Breast epithelium (tissue), 4 donors: Measurements from ENCODE around the gene ZG16. TPM values are rescaled to one million over a fixed set of nuclear protein-coding genes. Genes with fewer than 3 reads are reported as not detected.

Experiments
- DNase-seq, 2 donors: peaks; one replicate each; pipeline ENCODE4 v3.0.0-alpha.2; 2019; ENCODE audit warnings: low spot score in 2 of 2
- H3K27ac ChIP-seq, 2 donors: fragments of 200-600 bp; sonication (generic) in 1 of 2; one replicate each; pipeline ENCODE4 v1.5.1; 2016 to 2019; ENCODE audit warnings: mild to moderate bottlenecking in 1 of 2
- H3K27me3 ChIP-seq, 2 donors: fragments of 200-600 bp; sonication (generic) in 1 of 2; one replicate each; pipeline versions ENCODE4 v1.5.1 to v1.6.0; 2017 to 2019; ENCODE audit warnings: control low read depth in 1 of 2, mild to moderate bottlenecking in 1 of 2
- H3K36me3 ChIP-seq: fragments of 200-600 bp; one replicate; pipeline ENCODE4 v1.5.1; 2019
- H3K4me1 ChIP-seq, 2 donors: fragments of 200-600 bp; sonication (generic); one replicate each; pipeline ENCODE4 v1.5.1; 2016 to 2019; ENCODE audit warnings: control low read depth in 1 of 2
- H3K4me3 ChIP-seq, 3 donors: fragments of 200-600 bp; sonication (generic); 1 replicate in 2 of 3; 2 replicates in 1 of 3; pipeline ENCODE4 v1.5.1; 2016 to 2019; ENCODE audit warnings: mild to moderate bottlenecking in 3 of 3, moderate library complexity in 2 of 3
- H3K9me3 ChIP-seq, 2 donors: fragments of 200-600 bp; sonication (generic) in 1 of 2; one replicate each; pipeline ENCODE4 v1.5.1; 2016 to 2019; ENCODE audit warnings: control low read depth in 1 of 2
- POLR2A ChIP-seq: fragments of 450-650 bp; IDR thresholded peaks from one replicate; pipeline ENCODE4 v1.6.1; 2016; ENCODE audit warnings: antibody characterized with exemption, mild to moderate bottlenecking, moderate library complexity
- POLR2AphosphoS5 ChIP-seq, 3 donors: sonication (generic); formaldehyde crosslinking; IDR thresholded peaks; one replicate each; pipeline ENCODE4 v1.6.1; 2017; ENCODE audit warnings: antibody characterized with exemption in 3 of 3
- intact Hi-C: fragments of 100-400 bp; cut with DNase I; formaldehyde crosslinking; loops from one replicate; pipeline ENCODE4 v1.15.1; 2023; ENCODE audit warnings: low total_unique reads
- total RNA-seq, 3 donors: library from RNA; depleted of rRNA; stranded (reverse); fragments of >200 nt; gene quantifications; one replicate each; pipeline ENCODE4 v1.1.0, GENCODE V29; 2016
- TF ChIP-seq, protein P1 (sequence below), 3 donors: fragments of 450-650 bp; IDR thresholded peaks; one replicate each; pipeline ENCODE4 v1.5.1; 2016 to 2017; ENCODE audit warnings: antibody characterized with exemption in 3 of 3, mild to moderate bottlenecking in 3 of 3, moderate library complexity in 3 of 3

Gene ZG16
- total RNA-seq, 3 donors from 2014 or later, result 0.33 TPM; not detected in 2

DNA sequence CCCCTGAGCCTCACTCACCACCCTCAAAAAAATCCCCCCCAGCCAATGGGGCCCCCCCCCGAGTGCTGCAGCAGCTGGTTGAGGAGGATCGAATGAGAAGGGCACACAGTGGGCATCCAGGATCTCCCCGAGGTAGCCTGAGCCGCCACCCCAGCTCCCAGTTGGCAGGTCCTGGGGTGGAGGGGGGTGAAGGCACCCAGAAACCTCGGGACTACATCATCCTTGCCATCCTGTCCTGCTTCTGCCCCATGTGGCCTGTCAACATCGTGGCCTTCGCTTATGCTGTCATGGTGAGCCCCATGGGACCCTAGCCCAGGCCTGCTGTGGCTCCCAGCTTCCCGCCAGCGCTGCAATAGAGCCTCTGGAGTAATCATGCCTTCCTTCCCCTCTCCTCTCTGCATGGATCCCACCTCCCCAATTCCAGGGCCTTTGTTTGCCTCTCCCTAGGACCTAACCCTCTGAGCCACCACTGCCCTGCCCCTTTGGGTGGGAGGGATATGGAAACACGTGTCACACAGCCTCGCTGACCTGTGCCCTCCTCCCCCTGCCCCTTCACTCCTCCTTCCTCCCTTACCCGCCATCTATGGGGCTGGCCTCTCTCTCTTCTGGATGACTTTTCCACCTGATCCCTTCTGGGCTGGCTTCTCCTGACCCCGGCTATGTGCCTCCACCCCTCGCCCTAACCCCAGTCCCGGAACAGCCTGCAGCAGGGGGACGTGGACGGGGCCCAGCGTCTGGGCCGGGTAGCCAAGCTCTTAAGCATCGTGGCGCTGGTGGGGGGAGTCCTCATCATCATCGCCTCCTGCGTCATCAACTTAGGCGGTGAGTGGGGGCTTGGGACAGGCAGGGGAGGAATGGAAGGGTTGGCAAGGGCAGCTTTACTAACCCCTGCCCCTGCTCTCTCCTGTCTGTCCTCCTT, 35.8 kb downstream of the ZG16 start:
- no peak overlapping the region for H3K4me3 ChIP-seq
- H3K9me3 ChIP-seq, result no peaks in the 10 kb centered on the region
- peaks cover 3 to 13% of the 10 kb centered on the region in 2 donors for H3K4me1 ChIP-seq
- TF ChIP-seq POLR2AphosphoS5 (IDR thresholded peaks at IDR 0.05) (no peak), POLR2A (no peak)
- TF ChIP-seq, protein P1, sequence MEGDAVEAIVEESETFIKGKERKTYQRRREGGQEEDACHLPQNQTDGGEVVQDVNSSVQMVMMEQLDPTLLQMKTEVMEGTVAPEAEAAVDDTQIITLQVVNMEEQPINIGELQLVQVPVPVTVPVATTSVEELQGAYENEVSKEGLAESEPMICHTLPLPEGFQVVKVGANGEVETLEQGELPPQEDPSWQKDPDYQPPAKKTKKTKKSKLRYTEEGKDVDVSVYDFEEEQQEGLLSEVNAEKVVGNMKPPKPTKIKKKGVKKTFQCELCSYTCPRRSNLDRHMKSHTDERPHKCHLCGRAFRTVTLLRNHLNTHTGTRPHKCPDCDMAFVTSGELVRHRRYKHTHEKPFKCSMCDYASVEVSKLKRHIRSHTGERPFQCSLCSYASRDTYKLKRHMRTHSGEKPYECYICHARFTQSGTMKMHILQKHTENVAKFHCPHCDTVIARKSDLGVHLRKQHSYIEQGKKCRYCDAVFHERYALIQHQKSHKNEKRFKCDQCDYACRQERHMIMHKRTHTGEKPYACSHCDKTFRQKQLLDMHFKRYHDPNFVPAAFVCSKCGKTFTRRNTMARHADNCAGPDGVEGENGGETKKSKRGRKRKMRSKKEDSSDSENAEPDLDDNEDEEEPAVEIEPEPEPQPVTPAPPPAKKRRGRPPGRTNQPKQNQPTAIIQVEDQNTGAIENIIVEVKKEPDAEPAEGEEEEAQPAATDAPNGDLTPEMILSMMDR (IDR thresholded peaks at IDR 0.05), result no peak
- no peak for DNase-seq
- H3K27ac ChIP-seq, result peak overlapping the region in 1 of 2 donors; percentile 99
- intact Hi-C loops, result no loop called here
- no peaks in the 10 kb centered on the region for H3K27me3 ChIP-seq
- H3K36me3 ChIP-seq, result no peaks in the 10 kb centered on the region

DNA sequence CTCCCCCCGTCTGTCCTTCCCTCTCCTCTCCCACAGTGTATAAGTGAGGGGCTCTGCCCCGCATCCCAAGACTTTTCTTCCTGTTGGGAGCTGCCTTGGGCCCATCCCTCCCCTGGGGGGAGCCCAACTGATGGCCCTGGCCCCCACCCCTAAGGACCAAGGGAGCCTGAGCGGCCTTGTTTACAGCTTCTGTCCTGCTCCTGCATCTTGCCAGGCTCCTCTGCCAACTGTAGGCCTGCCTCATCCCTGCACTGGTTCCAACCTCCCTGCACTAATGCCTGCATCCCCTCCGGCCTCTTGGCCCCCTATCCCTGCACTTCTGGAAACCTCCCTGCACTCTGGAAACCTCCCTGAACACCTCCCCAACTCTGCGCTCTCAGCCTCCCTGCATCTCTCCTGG, 36.5 kb downstream of the ZG16 start:
- H3K27me3 ChIP-seq, result no peaks in the 10 kb centered on the region
- H3K4me3 ChIP-seq, result no peak overlapping the region
- H3K9me3 ChIP-seq, result no peaks in the 10 kb centered on the region
- H3K4me1 ChIP-seq, result peaks cover 3 to 9% of the 10 kb centered on the region in 2 donors
- H3K36me3 ChIP-seq, result no peaks in the 10 kb centered on the region
- H3K27ac ChIP-seq, result peak overlapping the region in 1 of 2 donors; percentile 83
- TF ChIP-seq POLR2AphosphoS5 (IDR thresholded peaks at IDR 0.05), result no peak
- intact Hi-C loops, result no loop called here
- no peak for DNase-seq

DNA sequence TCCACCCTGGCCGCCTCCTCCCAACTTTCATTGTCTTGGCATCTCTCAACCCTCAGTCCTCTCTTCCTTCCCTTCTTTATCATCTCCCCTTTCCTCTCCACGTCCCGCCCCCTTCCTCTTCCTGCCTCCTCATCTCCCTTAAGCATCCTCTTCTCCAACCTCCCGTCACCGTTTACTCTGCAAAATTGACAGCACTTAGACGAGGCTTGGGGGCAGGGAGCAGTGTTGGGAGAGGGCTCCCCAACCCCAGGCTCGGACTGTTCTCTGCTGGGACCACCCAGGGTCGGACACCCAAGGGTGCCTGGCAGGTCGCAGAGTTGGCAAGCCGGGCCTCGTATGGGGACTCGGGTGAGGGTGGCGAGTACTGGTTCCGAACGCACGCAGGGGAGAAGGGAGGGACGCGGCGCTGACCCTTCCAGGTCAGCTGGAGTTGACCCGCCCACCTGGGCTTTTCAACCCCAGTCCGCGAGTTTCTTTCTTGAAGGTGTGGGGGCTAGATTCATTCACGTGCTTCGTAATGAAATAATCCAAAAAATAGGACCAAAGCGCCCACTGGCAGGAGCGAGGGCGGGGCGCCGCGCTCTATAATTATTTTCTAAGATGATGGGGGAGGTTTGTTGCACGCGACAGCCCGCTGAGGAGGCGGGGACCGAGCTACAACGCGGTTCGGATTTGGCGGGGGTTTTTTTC, 37.1 kb downstream of the ZG16 start:
- intact Hi-C loops, result no loop called here
- Histone ChIP-seq H3K27ac (peak overlapping the region; percentile 26 to 83), H3K4me3 (peak overlapping the region; percentile 64 to 84 (median 81)), H3K4me1 (peaks cover 3 to 13% of the 10 kb centered on the region in 2 donors), H3K36me3 (no peaks in the 10 kb centered on the region), H3K27me3 (no peaks in the 10 kb centered on the region), H3K9me3 (no peaks in the 10 kb centered on the region)
- TF ChIP-seq POLR2AphosphoS5 (IDR thresholded peaks at IDR 0.05), result no peak
- TF ChIP-seq, protein P1 (IDR thresholded peaks at IDR 0.05), result no peak
- no peak for TF ChIP-seq POLR2A
- DNase-seq, result no peak

DNA sequence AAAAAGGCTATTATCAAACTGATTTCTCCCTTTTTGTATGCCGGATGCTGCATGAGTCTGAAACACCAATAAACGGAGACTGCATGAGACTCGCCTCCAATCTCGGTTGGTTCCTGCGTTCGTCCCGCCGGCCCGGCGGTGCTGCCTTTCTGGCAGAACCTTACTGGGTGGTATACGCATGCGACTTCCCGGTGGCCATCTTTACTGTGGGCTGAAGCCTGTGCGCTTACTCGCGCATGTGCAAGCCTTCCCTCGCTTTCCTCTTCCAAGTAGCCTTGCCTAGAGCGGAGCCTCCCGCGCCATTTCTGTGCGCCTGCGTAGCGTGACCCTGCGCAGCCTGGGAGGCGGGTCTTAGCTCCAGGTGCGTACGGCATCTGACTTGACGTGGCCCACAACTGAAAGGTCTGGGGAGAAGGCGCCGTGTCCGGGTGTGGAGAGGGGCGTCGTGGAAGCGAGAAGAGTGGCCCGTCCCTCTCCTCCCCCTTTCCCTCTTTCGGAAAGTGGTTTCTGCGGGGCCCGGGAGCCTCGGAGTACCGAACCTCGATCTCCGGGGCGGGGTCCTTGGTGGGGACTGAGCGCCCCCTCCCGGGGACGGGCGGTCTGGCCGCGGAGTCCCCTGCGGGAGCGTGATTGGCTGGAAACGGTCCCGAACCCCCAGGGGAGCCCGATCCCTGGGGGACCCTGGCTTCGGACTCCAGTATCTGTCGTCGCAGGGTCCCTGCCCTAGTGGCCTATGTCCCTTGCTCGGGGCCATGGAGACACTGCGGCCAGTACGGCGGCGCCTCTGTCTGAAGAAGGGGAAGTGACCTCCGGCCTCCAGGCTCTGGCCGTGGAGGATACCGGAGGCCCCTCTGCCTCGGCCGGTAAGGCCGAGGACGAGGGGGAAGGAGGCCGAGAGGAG, 38.0 kb downstream of the ZG16 start, which contains the start of gene PAGR1:
PAGR1 (plus strand) TSS at position 360 of the 901 bp plus-strand sequence; CDS start at position 734, 374 bp downstream.
- DNase-seq, result peak; percentile 98 to 99
- Histone ChIP-seq H3K27me3 (no peaks in the 10 kb centered on the region), H3K9me3 (no peaks in the 10 kb centered on the region), H3K27ac (peak within 1 kb of the TSS; percentile 94 to 96), H3K4me3 (peak within 1 kb of the TSS; percentile 64 to 84 (median 81)), H3K4me1 (peaks cover 0 to 11% of the 10 kb centered on the region in 2 donors), H3K36me3 (no peaks in the 10 kb centered on the region)
- intact Hi-C loops, result no loop called here
- TF ChIP-seq POLR2AphosphoS5 (IDR thresholded peaks at IDR 0.05) (peak; percentile 89 to 91 (median 91)), POLR2A (peak; percentile 48)
- TF ChIP-seq, protein P1 (IDR thresholded peaks at IDR 0.05), result peak; percentile 76 to 91 (median 86)
